Stimulated activated CD8-positive, alpha-beta memory T cell treated with anti-CD3 and anti-CD28 coated beads, Interleukin-7, amount 100 ng/mL, for 1 hour (primary cell): ENCODE data around the gene TOP1.
"Not testable (repeated sequence)": the region's sequence is repeated elsewhere in the genome, so short reads cannot be mapped to it uniquely, and the experiment has no call there.

Source experiments
- DNase-seq, 2 donors: peaks; one replicate each; pipeline ENCODE4 v3.0.0-alpha.2; 2020; ENCODE audit warnings: low read depth in 2 of 2

Gene TOP1

DNA sequence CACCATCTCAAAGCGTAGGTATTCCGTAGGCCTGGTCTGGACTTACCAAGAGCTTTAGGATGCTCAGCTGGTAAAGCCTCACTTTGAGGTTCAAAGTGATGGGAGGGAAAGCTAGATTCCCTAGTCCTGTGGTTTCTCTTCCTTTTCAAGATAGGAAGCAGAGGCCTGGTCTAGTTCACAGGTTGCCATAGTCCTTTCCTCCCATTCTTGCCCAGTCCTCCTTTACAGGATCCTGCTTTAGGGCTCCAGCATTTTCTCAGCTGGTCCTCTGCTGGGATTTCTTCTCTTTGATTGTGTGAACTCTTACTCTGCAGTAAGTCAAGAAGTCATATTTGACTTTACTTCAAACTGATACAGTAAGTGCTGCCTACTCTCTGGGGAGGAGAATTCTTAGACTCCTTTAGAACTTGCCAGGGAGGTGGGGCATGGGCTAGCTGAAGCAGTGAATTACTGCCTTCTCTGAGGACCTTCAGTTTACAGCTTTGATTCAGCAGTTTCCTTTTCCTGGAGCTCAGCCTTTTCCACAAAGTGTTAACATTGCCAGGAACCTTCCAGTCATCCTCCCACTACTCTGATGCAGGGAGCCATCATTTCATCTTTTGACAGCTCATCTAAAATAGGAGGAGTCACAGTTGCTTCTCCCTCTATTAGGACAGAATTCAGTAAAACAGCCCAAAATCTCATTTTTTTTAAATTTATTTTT, 65.9 kb downstream of the TOP1 start:
- DNase-seq = no peak

DNA sequence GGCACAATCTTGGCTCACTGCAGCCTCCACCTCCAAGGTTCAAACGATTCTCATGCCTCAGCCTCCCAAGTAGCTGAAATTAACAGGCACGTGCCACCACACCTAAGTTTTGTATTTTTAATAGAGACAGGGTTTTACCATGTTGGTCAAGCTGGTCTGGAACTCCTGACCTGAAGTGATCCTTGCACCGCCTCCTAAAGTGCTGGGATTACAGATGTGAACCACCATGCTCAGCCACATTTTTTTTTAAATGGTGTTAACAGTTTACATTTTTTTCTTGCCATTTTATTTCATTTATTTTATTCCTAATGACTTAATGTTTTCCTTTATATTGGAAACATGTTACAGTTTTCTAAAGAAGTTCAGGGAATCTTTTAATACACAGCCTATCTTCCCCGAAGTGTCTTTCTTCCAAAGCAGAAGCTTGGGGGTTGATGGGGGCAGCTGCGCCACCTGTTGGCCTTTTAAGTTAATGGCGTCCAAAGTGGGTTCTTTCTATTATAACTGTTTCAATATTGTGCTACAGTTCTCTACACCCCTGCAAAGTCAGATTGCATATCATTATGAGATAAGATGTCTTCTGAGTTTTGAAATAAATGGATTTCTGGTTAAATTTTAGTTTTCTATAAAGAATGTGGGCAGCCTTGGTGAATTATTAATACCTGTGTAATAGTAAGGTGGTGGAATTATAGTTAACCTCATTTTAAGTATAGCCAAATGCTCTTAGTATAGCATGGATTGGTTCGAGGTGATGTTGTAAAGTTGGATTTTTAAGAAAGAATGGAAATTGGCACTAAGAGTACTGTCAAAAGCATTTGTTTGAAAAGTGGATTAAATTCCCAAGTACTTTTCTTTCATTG, 66.7 kb downstream of the TOP1 start:
- DNase-seq = peak; percentile 28 to 32

DNA sequence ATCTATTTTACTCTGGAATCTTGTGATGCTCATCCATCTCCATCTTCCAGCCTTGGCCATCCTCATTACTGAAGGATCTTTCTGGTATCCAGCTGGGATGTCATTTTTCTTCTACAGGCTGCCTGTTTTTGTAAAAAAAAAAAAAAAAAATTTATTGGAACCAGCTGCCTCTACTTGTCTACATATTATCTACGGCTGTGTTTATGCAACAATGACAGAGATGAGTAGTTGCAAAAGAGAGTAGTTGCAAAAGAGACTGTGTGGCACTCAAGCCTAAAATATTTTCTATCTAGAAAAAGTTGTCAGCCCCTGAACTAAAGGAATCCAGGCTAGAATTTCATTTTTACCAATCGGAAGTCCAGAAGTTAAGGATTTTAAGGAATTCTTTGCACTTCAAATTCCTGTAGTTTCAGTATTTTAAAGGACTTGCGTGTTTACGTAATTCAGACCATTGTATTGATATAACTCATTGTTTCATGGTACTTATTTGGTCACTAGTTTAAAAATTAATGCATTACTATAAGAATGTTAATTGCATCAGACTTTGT, 70.2 kb downstream of the TOP1 start:
- no peak for DNase-seq

DNA sequence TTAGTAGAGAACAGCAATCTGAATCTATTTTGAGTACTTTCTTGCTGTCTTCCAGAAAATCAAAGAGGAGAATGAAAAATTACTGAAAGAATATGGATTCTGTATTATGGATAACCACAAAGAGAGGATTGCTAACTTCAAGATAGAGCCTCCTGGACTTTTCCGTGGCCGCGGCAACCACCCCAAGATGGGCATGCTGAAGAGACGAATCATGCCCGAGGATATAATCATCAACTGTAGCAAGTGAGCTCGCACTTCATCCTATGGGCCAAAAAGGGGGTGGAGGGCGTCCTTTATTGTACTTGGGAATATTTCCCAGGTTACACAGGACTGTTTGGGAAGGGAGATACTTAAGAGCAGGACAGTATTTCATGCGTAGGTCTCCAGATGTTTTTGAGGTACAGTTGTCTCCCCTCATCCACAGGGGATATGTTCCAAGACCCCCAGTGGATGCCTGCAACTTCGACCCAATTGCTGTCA, 71.4 kb downstream of the TOP1 start:
- DNase-seq = no peak

DNA sequence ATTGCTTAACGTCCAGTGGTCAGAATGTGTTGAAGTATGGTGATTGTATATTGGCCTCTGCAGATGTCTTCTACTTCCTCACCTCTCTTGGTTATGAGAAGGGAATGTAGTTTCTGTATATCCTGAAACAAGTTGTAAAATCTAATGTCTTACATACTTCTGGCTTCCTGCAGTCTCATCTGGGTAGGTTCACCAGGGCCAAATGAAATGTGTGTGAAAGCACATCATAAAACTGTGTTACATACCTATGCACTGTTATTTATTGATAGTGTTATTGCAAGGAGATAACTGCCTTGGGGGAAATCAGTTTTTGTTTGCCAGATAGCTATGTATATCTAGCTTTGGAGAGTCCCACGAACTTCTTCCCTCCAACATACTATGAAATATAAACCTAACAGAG, 73.0 kb downstream of the TOP1 start:
- DNase-seq = no peak

DNA sequence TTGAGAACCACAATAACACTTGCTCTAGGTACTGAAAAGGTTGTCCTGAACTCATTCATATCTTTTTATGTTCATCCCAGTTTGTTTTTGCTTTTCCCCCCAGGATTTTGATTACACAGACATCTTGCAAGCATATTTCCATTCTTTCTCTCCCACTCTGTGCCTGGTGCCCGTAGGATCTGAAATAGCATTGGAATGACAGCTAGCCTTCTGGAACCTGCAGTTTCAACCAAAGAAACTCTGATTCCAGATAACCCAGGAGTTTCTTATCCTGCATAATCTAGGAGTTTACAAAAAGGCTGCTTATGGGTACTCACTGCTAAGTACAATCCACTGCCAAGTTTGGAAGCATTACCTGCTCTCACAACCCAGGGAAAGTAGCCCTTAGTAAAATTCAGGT, 79.9 kb downstream of the TOP1 start:
- DNase-seq = no peak

DNA sequence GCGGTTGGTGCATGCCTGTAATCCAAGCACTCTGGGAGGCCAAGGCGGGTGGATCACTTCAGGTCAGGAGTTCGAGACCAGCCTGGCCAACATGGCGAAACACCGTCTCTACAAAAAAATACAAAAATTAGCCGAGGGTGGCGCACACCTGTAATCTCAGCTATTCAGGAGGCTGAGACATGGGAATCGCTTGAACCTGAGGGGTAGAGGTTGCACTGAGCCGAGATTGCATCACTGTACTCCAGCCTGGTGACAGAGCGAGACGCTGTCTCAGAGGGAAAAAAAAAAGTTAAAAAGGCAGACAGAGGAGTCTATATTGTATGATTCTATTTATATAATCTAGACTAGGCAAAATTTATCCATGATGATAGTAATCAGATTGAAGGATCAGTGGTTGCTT, 81.4 kb downstream of the TOP1 start:
- DNase-seq = no peak

DNA sequence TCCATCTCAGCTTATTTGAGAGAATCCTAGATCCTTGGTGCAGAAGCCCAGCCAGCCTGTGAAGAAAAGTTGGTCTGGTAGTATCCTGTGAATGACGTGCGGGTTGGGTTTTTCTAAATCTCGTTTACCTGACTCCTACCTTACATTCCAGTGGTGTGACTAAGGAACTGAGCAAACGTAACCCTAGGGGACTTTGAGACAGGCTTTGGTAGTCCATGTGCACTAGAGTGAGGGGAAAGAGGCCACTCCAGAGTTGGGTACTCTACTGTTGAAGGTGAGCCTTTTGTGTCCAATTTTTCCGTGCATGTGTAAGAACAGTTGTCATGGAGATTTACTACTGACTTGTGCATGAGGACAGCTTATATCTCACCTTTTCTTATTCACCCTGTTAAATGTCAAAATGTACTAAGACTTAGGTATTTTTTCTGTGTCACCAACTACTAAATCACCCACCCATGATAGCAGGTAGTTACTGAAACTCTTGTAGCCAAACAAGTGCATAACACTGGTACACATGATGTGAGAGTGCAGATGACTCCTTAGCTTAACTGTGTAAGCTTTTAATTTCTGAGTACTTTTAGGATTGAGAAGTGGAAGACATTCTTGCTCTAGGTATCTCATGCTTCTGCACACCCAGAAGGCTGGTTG, 82.4 kb downstream of the TOP1 start:
- DNase-seq = no peak

DNA sequence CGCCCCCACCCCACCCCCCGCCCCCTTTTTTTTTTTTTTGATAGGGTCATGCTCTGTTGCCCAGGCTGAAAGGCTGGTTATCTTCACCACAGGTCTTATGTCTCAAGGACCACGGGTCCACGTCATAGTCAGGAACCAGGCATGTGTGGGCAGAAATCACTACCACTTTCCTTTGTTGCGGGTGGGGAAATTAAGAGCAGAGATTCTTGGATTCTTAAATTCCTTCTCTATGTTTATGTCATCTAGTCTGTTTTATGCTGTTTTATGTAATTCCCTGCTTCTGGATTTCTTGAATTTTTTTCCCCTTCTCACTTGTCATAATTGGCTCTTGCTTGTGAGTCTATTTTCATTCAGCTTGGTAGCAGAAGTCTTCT, 82.9 kb downstream of the TOP1 start:
- no peak for DNase-seq

DNA sequence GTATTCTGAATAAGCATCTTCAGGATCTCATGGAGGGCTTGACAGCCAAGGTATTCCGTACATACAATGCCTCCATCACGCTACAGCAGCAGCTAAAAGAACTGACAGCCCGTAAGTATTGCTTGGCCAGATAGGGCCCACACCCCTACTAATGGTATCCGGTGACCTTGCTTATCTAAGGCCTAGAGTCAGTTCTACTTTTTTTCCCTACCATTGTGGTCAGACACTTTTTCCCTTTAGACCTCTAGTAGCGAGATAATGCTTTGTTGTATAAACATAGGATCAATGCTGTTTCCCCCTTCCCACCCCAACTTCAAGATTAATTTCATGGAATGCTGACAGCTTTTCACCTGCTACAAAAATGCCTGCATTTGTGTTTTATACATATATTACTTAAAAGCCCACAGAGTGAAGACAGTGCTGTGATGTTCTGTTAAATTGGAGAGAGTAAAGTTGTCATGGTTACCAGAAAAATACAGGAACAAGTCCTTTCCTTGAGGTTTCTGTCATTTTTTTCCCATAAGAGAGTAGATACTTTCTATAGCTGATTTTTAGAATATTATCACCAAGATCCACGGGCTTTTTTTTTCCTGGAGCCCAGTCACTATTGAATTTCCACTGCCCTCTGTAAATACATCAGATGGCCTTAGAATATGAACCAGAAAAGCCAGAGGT, 87.8 kb downstream of the TOP1 start:
- no peak for DNase-seq

DNA sequence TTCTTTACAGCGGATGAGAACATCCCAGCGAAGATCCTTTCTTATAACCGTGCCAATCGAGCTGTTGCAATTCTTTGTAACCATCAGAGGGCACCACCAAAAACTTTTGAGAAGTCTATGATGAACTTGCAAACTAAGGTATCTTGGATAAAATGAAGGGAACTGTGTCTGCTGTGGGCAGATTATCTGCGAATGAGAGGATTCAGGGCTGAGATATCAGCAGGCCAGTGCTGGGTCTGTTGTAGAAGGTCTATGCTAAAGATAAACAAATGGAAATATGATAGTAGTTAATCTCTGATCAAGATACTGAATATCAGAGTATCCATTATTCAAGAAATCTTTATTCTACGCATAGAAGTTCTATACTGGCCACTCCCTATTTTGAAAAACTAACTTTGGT, 89.5 kb downstream of the TOP1 start:
- not testable (repeated sequence) for DNase-seq

DNA sequence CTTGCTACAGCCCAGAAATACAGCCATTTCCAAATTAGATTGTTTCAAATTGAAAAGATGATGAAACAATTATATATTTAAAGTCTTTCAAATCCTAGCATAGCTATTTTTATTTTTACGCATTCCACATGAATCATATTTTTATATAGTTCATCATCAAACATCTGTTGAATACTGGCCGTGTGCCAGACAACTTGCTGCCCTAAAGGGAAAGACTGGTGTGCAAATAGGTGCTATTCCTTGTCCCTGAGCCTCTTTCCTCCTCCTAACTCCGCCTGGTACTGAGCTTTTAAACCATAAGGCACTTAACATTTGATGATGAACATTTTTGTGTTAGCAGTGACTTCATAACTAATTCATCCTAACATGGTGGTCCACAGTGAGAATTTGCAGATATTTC, 90.0 kb downstream of the TOP1 start:
- DNase-seq = no peak

DNA sequence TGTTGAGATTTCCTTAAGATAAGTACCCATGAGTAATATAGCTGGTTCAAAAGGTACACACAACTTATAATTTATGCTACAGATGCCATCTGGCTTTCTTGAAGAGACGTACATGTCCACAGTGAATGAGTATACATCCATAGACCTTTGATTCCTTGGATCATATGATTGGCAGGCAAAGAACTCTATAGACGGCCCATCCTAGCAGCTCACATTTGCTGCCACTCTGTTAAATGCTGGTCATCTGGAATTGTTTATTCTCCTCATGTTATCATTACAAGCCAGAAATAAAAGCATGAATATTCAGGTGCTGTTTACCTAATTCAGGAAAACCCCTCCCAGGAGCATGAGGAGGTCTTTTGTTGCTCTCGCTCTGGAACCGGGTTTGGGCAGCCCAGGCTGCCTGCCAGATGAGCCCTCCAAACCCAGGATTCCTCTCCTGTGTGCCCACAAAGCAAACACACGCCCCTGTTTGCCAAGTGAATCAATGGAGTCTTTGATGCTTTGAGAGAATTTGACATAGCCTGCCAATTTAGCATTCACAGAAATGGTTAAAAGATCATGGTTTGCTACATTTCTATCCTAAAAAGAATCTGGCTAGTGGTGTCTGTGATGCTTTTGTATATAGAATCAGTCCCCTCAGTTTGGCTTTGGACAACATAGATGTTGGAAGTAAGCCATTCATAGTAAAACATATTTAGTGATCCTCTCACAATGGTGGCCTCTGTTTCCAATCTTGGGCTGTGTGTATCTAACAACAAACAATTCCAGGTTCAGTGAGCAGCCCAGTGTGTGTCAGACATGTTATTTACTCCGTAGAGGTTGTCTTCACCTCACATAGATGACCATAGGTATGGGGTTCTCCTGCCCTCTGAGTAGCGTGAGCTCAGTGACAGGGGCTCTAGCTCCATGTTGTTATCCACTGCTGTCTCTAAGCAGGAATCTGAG, 91.3 kb downstream of the TOP1 start:
- DNase-seq = no peak

DNA sequence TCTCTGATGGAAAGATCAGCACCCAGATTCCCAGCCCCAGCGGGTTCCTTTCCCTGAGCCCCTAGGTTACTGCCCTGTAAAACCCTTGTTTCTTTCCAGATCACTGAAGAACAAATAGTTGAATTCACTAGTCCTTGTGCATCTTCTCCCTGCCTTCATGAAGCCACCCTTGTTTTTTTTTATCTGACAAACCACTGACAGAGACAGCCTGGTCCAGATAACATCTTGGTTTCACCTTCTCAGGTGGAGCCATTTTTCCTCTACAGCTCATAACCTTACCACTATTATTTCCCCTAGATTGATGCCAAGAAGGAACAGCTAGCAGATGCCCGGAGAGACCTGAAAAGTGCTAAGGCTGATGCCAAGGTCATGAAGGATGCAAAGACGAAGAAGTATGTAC, 92.8 kb downstream of the TOP1 start:
- DNase-seq = no peak

DNA sequence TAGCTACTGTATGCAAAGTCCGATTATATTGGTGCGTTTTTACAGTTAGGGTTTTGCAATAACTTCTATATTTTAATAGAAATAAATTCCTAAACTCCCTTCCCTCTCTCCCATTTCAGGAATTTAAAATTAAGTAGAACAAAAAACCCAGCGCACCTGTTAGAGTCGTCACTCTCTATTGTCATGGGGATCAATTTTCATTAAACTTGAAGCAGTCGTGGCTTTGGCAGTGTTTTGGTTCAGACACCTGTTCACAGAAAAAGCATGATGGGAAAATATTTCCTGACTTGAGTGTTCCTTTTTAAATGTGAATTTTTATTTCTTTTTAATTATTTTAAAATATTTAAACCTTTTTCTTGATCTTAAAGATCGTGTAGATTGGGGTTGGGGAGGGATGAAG, 95.0 kb downstream of the TOP1 start:
- no peak for DNase-seq

DNA sequence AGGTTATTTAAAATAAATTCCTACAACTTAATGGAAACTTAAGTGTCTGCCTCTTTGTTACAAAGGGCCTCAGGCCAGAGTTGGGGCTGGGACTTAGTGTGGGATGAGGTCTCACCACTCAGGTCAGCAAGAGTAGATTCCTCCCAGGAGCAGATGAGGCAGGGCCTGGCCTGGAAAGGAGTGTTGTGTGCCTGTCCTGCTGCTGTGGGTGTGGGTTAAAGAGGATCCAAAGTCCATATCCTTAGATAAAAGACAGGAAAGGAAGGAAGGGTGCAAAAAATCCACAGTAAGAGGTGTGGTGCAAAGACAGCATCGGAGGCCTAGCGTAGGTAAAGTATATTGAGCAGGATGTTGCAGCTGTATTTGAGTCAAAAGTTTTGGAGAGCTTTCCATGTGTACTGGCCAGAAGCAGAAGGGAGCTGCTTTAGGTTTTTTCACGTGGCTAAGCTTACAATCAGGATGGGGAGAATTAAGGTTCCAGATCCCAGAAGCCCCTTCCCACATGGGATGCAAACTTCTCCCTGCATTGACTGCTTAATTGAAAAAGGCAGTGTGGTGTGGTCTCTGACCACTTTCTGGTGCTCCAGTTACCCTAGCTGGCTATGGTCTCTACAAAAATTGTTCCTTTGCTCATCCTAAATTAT, 96.0 kb downstream of the TOP1 start:
- no peak for DNase-seq

DNA sequence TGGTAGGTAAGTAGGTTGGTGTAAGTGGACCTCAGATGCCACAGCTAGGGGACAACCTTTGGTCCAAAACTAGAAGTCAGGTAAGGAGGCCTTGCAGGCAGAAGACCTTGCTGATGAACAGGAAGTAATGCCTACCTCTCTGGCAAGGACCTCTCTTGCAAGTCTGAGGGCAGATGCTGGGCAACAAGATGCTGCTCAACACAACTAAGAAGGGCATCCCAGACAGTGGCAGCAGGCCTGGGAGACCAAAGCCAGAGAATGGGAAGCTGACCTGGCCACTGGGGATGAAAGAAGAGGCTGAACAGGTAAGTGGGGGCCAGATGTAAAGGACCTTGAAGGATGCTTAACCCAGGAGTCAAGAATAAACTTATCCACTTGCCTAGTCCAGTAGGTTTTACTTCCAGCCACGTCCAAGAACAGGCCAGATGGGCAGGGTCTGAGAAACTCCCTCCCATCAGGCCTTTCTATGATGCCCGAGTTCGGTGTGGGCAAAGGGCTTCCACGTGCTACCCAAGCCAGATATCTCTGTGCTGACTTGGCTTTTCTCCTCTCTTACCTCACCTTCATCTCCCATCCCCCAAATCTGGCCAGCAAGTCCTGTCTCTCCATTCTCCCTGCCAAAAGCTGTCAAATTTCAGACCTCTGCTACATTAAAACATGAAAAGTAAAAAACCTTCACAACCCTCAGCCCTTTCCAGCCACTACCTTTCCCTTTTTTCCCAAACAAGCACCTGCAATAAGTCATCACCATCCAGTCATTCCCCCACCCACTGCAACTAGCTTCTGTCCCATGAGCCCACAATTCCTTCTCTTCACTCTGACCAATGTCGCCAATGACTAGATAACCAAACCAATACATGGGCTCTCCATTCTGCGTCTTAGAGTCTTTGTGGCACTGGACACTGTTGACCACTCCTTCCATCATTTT, 97.2 kb downstream of the TOP1 start:
- DNase-seq = no peak

DNA sequence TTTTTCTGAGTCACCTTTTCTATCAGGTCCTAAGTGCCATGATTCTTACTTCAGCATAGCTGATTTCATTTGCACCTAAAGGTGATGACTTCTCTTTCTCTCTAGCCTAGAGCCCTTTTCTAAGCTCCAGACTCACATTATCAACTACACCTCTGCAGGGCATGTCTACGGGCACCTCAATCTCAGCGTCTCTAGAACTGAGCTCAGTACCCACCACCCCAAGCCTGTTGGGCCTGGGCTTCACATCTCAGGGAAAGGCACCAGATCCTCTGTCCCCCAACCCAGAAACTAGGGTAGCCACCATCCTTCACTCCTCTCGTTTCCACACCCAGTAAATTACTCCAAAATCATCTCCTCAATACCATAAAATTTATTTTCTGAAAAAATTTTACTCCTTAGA, 98.1 kb downstream of the TOP1 start:
- DNase-seq = no peak

DNA sequence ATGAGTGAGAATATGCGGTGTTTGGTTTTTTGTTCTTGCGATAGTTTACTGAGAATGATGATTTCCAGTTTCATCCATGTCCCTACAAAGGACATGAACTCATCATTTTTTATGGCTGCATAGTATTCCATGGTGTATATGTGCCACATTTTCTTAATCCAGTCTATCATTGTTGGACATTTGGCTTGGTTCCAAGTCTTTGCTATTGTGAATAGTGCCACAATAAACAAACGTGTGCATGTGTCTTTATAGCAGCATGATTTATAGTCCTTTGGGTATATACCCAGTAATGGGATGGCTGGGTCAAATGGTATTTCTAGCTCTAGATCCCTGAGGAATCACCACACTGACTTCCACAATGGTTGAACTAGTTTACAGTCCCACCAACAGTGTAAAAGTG, 99.7 kb downstream of the TOP1 start:
- DNase-seq = not testable (repeated sequence)
